IMR-90 (cell line): ENCODE results near the gene BPTF. TPM values are rescaled to one million over a fixed set of nuclear protein-coding genes. Genes with fewer than 3 reads are reported as not detected.

Experiments
- ATAC-seq: fragments of 200-7000 bp; cut with Tn5 transposase; 2 replicates; pipeline ENCODE4 v1.9.1; 2020; ENCODE audit warnings: low read depth, mild to moderate bottlenecking, moderate library complexity
- BruUV-seq: library from RNA; stranded (reverse); fragments of 400-500 nt; replicated peaks from 2 replicates; lab custom pipeline; 2021; lab: Mats Ljungman, UMichigan
- CTCF ChIA-PET: fragments of 300-600 bp; formaldehyde crosslinking; extraction: SDS; loops from one replicate; lab custom pipeline; 2021; ENCODE audit warnings: antibody characterized with exemption; lab: Yijun Ruan, JAX
- POLR2A ChIA-PET: fragments of 300-600 bp; sonication (Branson Sonifier 250); formaldehyde crosslinking; loops from one replicate; lab custom pipeline; 2022; ENCODE audit warnings: antibody characterized with exemption; ENCODE audit not compliant: unreplicated experiment; lab: Charles Lee
- DNase-seq: peaks from one replicate; pipeline ENCODE4 v3.0.0; 2013
- H2AFZ ChIP-seq: replicated peaks from 2 replicates; pipeline ENCODE3; 2013; ENCODE audit warnings: low read length, mild to moderate bottlenecking; ENCODE audit not compliant: poor library complexity
- H2AK5ac ChIP-seq: 2 replicates; pipeline ENCODE4 v1.6.1; 2013; ENCODE audit warnings: low read depth, low read length, inconsistent platforms
- H2AK9ac ChIP-seq: replicated peaks from 2 replicates; pipeline ENCODE3; 2013; ENCODE audit warnings: mild to moderate bottlenecking, low read depth, low read length, moderate library complexity; ENCODE audit not compliant: poor library complexity
- H2BK120ac ChIP-seq: 2 replicates; pipeline ENCODE4 v1.6.1; 2013; ENCODE audit warnings: low read depth, low read length, inconsistent platforms
- H2BK15ac ChIP-seq: 3 replicates; pipeline ENCODE4 v1.6.1; 2013; ENCODE audit warnings: low read depth, low read length, inconsistent platforms
- H2BK20ac ChIP-seq: 2 replicates; pipeline ENCODE4 v1.6.1; 2013; ENCODE audit warnings: low read depth, mild to moderate bottlenecking, inconsistent platforms, low read length, moderate library complexity
- H2BK5ac ChIP-seq: 2 replicates; pipeline ENCODE4 v1.6.1; 2013; ENCODE audit warnings: mild to moderate bottlenecking, low read depth, low read length, inconsistent platforms; ENCODE audit not compliant: poor library complexity, severe bottlenecking
- H3K14ac ChIP-seq: replicated peaks from 2 replicates; pipeline ENCODE4 v1.6.1; 2013; ENCODE audit warnings: low read depth, low read length, inconsistent platforms
- H3K18ac ChIP-seq: 2 replicates; pipeline ENCODE4 v1.6.1; 2013; ENCODE audit warnings: low read depth, low read length, control low read depth
- H3K23ac ChIP-seq: 2 replicates; pipeline ENCODE4 v1.6.1; 2013; ENCODE audit warnings: low read depth, low read length, inconsistent platforms
- H3K27ac ChIP-seq: 2 replicates; pipeline ENCODE4 v1.5.1; 2013; ENCODE audit warnings: mild to moderate bottlenecking, control low read depth, low read length; ENCODE audit not compliant: insufficient read depth
- H3K27me3 ChIP-seq: 2 replicates; pipeline ENCODE4 v1.6.1; 2013; ENCODE audit warnings: low read length; ENCODE audit not compliant: control insufficient read depth, insufficient read depth
- H3K36me3 ChIP-seq: 2 replicates; pipeline ENCODE4 v1.6.1; 2013; ENCODE audit warnings: low read length, mixed read lengths; ENCODE audit not compliant: control insufficient read depth, insufficient read depth
- H3K4ac ChIP-seq: 2 replicates; pipeline ENCODE4 v1.6.1; 2013; ENCODE audit warnings: low read depth, low read length, inconsistent platforms
- H3K4me1 ChIP-seq: 2 replicates; pipeline ENCODE4 v1.6.1; 2013; ENCODE audit warnings: low read length, mixed read lengths; ENCODE audit not compliant: control insufficient read depth, insufficient read depth
- H3K4me2 ChIP-seq: 2 replicates; pipeline ENCODE4 v1.6.1; 2013; ENCODE audit warnings: low read depth, mild to moderate bottlenecking, control low read depth, low read length, moderate library complexity
- H3K4me3 ChIP-seq: 2 replicates; pipeline ENCODE4 v1.5.1; 2013; ENCODE audit warnings: low read depth, mild to moderate bottlenecking, control low read depth, low read length, moderate library complexity; ENCODE audit not compliant: insufficient read depth
- H3K56ac ChIP-seq: 2 replicates; pipeline ENCODE4 v1.6.1; 2013; ENCODE audit warnings: low read length, inconsistent platforms; ENCODE audit not compliant: insufficient read depth; ENCODE audit errors: extremely low read depth
- H3K79me1 ChIP-seq, 2 experiments: 2 replicates each; pipeline ENCODE4 v1.6.1; 2013; ENCODE audit warnings: low read length in 2 of 2, inconsistent platforms in 1 of 2, low read depth in 1 of 2
- H3K9ac ChIP-seq: 2 replicates; pipeline ENCODE4 v1.6.1; 2013; ENCODE audit warnings: low read depth, low read length, control low read depth
- H3K9me1 ChIP-seq: 2 replicates; pipeline ENCODE4 v1.6.1; 2013; ENCODE audit warnings: low read length, inconsistent platforms; ENCODE audit not compliant: insufficient read depth
- H3K9me3 ChIP-seq: 2 replicates; pipeline ENCODE4 v1.6.1; 2013; ENCODE audit warnings: low read length; ENCODE audit not compliant: control insufficient read depth, insufficient read depth
- H4K20me1 ChIP-seq: 2 replicates; pipeline ENCODE4 v1.6.1; 2013; ENCODE audit warnings: low read length, inconsistent platforms; ENCODE audit not compliant: insufficient read depth
- H4K5ac ChIP-seq: 2 replicates; pipeline ENCODE4 v1.6.1; 2013; ENCODE audit warnings: mild to moderate bottlenecking, low read depth, low read length, control low read depth
- H4K8ac ChIP-seq, 2 experiments: 2 replicates each; pipeline ENCODE4 v1.6.1; 2013; ENCODE audit warnings: low read depth in 2 of 2, low read length in 2 of 2, control low read depth in 1 of 2, inconsistent platforms in 1 of 2
- H4K91ac ChIP-seq: 2 replicates; pipeline ENCODE4 v1.6.1; 2013; ENCODE audit warnings: low read depth, low read length, inconsistent platforms; ENCODE audit not compliant: insufficient read depth
- BHLHE40 ChIP-seq: fragments of 150-350 bp; IDR thresholded peaks from 2 replicates; pipeline ENCODE4 v1.6.1; 2016; ENCODE audit warnings: mild to moderate bottlenecking, low read depth, low read length
- CEBPB ChIP-seq: IDR thresholded peaks from 2 replicates; pipeline ENCODE4 v1.6.1; 2012; ENCODE audit warnings: low read depth, low read length, improper control_type of control experiment
- CHD1 ChIP-seq: IDR thresholded peaks from 2 replicates; pipeline ENCODE4 v1.6.1; 2012; ENCODE audit warnings: low read depth, low read length, improper control_type of control experiment
- CTCF ChIP-seq: conservative IDR thresholded peaks from 2 replicates; pipeline ENCODE4 v1.5.1; 2012; ENCODE audit warnings: mild to moderate bottlenecking, low read depth, low read length, improper control_type of control experiment
- ELK1 ChIP-seq: fragments of 150-350 bp; IDR thresholded peaks from 2 replicates; pipeline ENCODE4 v1.6.1; 2016; ENCODE audit warnings: low read depth, mild to moderate bottlenecking, low read length, moderate library complexity, borderline replicate concordance
- MAFK ChIP-seq: IDR thresholded peaks from 2 replicates; pipeline ENCODE4 v1.6.1; 2012; ENCODE audit warnings: low read depth, low read length, improper control_type of control experiment
- MAZ ChIP-seq: IDR thresholded peaks from 2 replicates; pipeline ENCODE4 v1.6.1; 2012; ENCODE audit warnings: low read depth, mild to moderate bottlenecking, low read length, improper control_type of control experiment, moderate library complexity, borderline replicate concordance
- MXI1 ChIP-seq: IDR thresholded peaks from 2 replicates; pipeline ENCODE4 v1.6.1; 2012; ENCODE audit warnings: low read depth, mild to moderate bottlenecking, low read length, moderate library complexity, borderline replicate concordance
- NFE2L2 ChIP-seq: fragments of 150-350 bp; IDR thresholded peaks from 2 replicates; pipeline ENCODE4 v1.6.1; 2016; ENCODE audit warnings: low read depth, mild to moderate bottlenecking, low read length
- POLR2A ChIP-seq: IDR thresholded peaks from 2 replicates; pipeline ENCODE4 v1.6.1; 2012; ENCODE audit warnings: mild to moderate bottlenecking, low read depth, low read length
- RCOR1 ChIP-seq: IDR thresholded peaks from 2 replicates; pipeline ENCODE4 v1.6.1; 2012; ENCODE audit warnings: mild to moderate bottlenecking, low read length, improper control_type of control experiment; ENCODE audit not compliant: insufficient replicate concordance
- SMC3 ChIP-seq: fragments of 150-350 bp; IDR thresholded peaks from 2 replicates; pipeline ENCODE4 v1.6.1; 2016; ENCODE audit warnings: low read depth, mild to moderate bottlenecking, antibody characterized with exemption, low read length, moderate library complexity
- USF2 ChIP-seq: fragments of 150-350 bp; IDR thresholded peaks from 2 replicates; pipeline ENCODE4 v1.6.1; 2017; ENCODE audit warnings: mild to moderate bottlenecking, antibody characterized with exemption, low read length, low read depth
- WGBS, 2 experiments: methylation state at CpG; one replicate each; pipeline versions ENCODE4 v1.1.5 to v1.1.7; 2013; ENCODE audit warnings: missing lambda C conversion rate in 2 of 2; ENCODE audit not compliant: insufficient read length in 1 of 2; ENCODE audit errors: extremely low coverage in 2 of 2; 5-methylcytosine and 5-hydroxymethylcytosine counted together
- dilution Hi-C: fragments of 300-500 bp; cut with HindIII; formaldehyde crosslinking; loops from one replicate; pipeline ENCODE4 v1.14.3; 2018; ENCODE audit warnings: low sequenced_read_pairs; ENCODE audit not compliant: unreplicated experiment
- in situ Hi-C: fragments of 300-500 bp; cut with MboI; formaldehyde crosslinking; loops from 3 replicates; pipeline ENCODE4 v1.14.3; 2019; ENCODE audit warnings: low sequenced_read_pairs, inconsistent platforms, mixed read lengths
- intact Hi-C: fragments of 100-400 bp; cut with micrococcal nuclease; formaldehyde crosslinking; loops from 2 replicates; pipeline ENCODE4 v1.10.0; 2022
- polyA plus RNA-seq, 3 experiments: library from polyadenylated mRNA; depleted of rRNA; stranded (reverse); fragments of >200 nt; gene quantifications; 2 replicates each; pipeline ENCODE4 v1.2.3, GENCODE V29; 2012; ENCODE audit warnings: low replicate concordance in 1 of 3
- total RNA-seq: library from RNA; depleted of rRNA; stranded (reverse); fragments of >200 nt; gene quantifications from 2 replicates; pipeline ENCODE4 v1.2.3, GENCODE V29; 2012

BPTF gene
- total and polyA plus RNA-seq, 2 of the 4 experiments (the other 2 are of a cell fraction): 32.3 to 35.7 TPM

- DNase-seq: no peak
- no TSS peak for BruUV-seq
- CTCF ChIA-PET: no interaction called here
These were observed 20.1 kb downstream of the BPTF start for GRCh38 chr17:67845374-67845773.

More at GRCh38 chr17:67845374-67845773, 20.1 kb downstream of the BPTF start:
- H3K79me1 ChIP-seq: peaks cover 18 to 54% of the 10 kb centered on the region in 2 experiments
- H3K9me1 ChIP-seq: peaks cover 6% of the 10 kb centered on the region
- H2AFZ ChIP-seq: no peak overlapping the region
- no peak overlapping the region for H4K8ac ChIP-seq
- H2BK120ac ChIP-seq: no peak overlapping the region
- H3K27me3 ChIP-seq: no peaks in the 10 kb centered on the region
- POLR2A ChIA-PET: no interaction called here
- no peak overlapping the region for H3K23ac ChIP-seq
- no peak overlapping the region for H2AK9ac ChIP-seq
- H2AK5ac ChIP-seq: no peak overlapping the region
- H3K4me1 ChIP-seq: no peaks in the 10 kb centered on the region
- no peak overlapping the region for H3K27ac ChIP-seq
- H3K18ac ChIP-seq: no peak overlapping the region
- intact Hi-C loops (no loop called here), in situ Hi-C loops (no loop called here), dilution Hi-C loops (no loop called here)
- H3K36me3 ChIP-seq: no peaks in the 10 kb centered on the region
- H2BK15ac ChIP-seq: no peak overlapping the region
- H2BK5ac ChIP-seq: no peak overlapping the region
- H4K91ac ChIP-seq: no peak overlapping the region
- H3K4me2 ChIP-seq: no peak overlapping the region
- no peak for ATAC-seq
- no peak overlapping the region for H2BK20ac ChIP-seq
- no peak overlapping the region for H3K9ac ChIP-seq
- no peak overlapping the region for H3K56ac ChIP-seq
- no peak overlapping the region for H3K14ac ChIP-seq
- H3K4me3 ChIP-seq: no peak overlapping the region
- no peaks in the 10 kb centered on the region for H3K9me3 ChIP-seq
- no peak overlapping the region for H4K5ac ChIP-seq
- no peak overlapping the region for H3K4ac ChIP-seq
- WGBS, 2 experiments: no CpG with 5 or more reads among the region's 5 CpGs
- H4K20me1 ChIP-seq: peaks cover 24% of the 10 kb centered on the region
- TF ChIP-seq USF2 (no peak), POLR2A (no peak), CHD1 (no peak), NFE2L2 (no peak), MAZ (no peak), ELK1 (no peak), MXI1 (no peak), CTCF (no peak), CEBPB (no peak), RCOR1 (no peak), MAFK (no peak), SMC3 (no peak), BHLHE40 (no peak)
